ENCODE data around the gene RAB3IL1. TPM values are rescaled to one million over a fixed set of nuclear protein-coding genes. Genes with fewer than 3 reads are reported as not detected.

RAB3IL1 gene
- total and polyA plus RNA-seq, 2 of the 13 experiments (the other 11 are each of a cell fraction or from before 2014, with no cell fraction given): 1.2 to 2.0 TPM

GRCh38 chr11:61874853-61875252 is 42.5 kb downstream of the RAB3IL1 start:
- POLR2A ChIA-PET: no interaction called here
- H2AFZ ChIP-seq (ENCODE audit: low read length): no peak overlapping the region
- DNase-seq (ENCODE audit: low spot score): no peak
- H3K27ac ChIP-seq (ENCODE audit: extremely low read length, insufficient read depth, low read length): no peak overlapping the region
- no peaks in the 10 kb centered on the region for H3K9me3 ChIP-seq (ENCODE audit: low read length)
- no peaks in the 10 kb centered on the region for H4K20me1 ChIP-seq (ENCODE audit: insufficient read depth, low read length)
- intact Hi-C loops (cut with micrococcal nuclease; ENCODE audit: unreplicated experiment): no loop called here
- no peak for FAIRE-seq
- no TSS peak for BruUV-seq (replicated peaks)
- no peak overlapping the region for H3K4me3 ChIP-seq (replicated peaks in 1 of 3; ENCODE audit: insufficient read depth in 1 of 3, low read depth in 2 of 3, low read length in 3 of 3)
- H3K79me2 ChIP-seq (ENCODE audit: insufficient read depth, low read length): no peaks in the 10 kb centered on the region
- no peaks in the 10 kb centered on the region; a peak in 1 of 5 replicates for H3K36me3 ChIP-seq (replicated peaks in 1 of 2; ENCODE audit: control insufficient read depth in 1 of 2, insufficient read depth in 2 of 2, low read length in 2 of 2)
- CTCF ChIA-PET (ENCODE audit: low intra/inter-chr PET ratio, low total read pairs): no interaction called here
- WGBS (ENCODE audit: low lambda C conversion rate): 66% methylated on average over 3 of the region's 3 CpGs
- H3K9ac ChIP-seq (ENCODE audit: insufficient read depth, low read depth, low read length): no peak overlapping the region
- H3K4me2 ChIP-seq (ENCODE audit: low read depth, low read length): no peak overlapping the region
- in situ Hi-C loops (cut with HindIII; ENCODE audit: extremely low pct_ligation_motif_present, low pct_unique_long_range_greater_than_20kb): loop anchor here (5.0 kb wide), 1 partner anchor 187 kb away; no protein-coding TSS in a partner anchor
- 0 out of 5 replicates have a peak, but pooled peaks cover 0 to 6% of the 10 kb centered on the region in 2 experiments for H3K27me3 ChIP-seq (ENCODE audit: control insufficient read depth in 1 of 2, insufficient read depth in 2 of 2, low read length in 2 of 2)
- no peak for ATAC-seq
- peaks cover 17% of the 10 kb centered on the region for H3K4me1 ChIP-seq (ENCODE audit: insufficient read depth, low read length)
- TF ChIP-seq NR1H2 (CRISPR knock-in tag; IDR thresholded peaks at IDR 0.05; ENCODE audit: borderline replicate concordance, low read depth): no peak
- TF ChIP-seq, protein P1, sequence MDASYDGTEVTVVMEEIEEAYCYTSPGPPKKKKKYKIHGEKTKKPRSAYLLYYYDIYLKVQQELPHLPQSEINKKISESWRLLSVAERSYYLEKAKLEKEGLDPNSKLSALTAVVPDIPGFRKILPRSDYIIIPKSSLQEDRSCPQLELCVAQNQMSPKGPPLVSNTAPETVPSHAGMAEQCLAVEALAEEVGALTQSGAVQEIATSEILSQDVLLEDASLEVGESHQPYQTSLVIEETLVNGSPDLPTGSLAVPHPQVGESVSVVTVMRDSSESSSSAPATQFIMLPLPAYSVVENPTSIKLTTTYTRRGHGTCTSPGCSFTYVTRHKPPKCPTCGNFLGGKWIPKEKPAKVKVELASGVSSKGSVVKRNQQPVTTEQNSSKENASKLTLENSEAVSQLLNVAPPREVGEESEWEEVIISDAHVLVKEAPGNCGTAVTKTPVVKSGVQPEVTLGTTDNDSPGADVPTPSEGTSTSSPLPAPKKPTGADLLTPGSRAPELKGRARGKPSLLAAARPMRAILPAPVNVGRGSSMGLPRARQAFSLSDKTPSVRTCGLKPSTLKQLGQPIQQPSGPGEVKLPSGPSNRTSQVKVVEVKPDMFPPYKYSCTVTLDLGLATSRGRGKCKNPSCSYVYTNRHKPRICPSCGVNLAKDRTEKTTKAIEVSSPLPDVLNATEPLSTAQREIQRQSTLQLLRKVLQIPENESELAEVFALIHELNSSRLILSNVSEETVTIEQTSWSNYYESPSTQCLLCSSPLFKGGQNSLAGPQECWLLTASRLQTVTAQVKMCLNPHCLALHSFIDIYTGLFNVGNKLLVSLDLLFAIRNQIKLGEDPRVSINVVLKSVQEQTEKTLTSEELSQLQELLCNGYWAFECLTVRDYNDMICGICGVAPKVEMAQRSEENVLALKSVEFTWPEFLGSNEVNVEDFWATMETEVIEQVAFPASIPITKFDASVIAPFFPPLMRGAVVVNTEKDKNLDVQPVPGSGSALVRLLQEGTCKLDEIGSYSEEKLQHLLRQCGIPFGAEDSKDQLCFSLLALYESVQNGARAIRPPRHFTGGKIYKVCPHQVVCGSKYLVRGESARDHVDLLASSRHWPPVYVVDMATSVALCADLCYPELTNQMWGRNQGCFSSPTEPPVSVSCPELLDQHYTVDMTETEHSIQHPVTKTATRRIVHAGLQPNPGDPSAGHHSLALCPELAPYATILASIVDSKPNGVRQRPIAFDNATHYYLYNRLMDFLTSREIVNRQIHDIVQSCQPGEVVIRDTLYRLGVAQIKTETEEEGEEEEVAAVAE (CRISPR knock-in tag; IDR thresholded peaks at IDR 0.05; ENCODE audit: borderline replicate concordance): no peak
- no peak for TF ChIP-seq HNF1A (IDR thresholded peaks at IDR 0.05; ENCODE audit: low read depth)
- no peak for TF ChIP-seq HNF1A (CRISPR knock-in tag; IDR thresholded peaks at IDR 0.05; ENCODE audit: borderline replicate concordance)
- no peak for TF ChIP-seq ZNF605 (CRISPR knock-in tag; IDR thresholded peaks at IDR 0.05)
- no peak for TF ChIP-seq ELK4 (CRISPR knock-in tag; IDR thresholded peaks at IDR 0.05; ENCODE audit: borderline replicate concordance)
- no peak for TF ChIP-seq SMAD3 (CRISPR knock-in tag; IDR thresholded peaks at IDR 0.05)
- TF ChIP-seq ZBTB39 (CRISPR knock-in tag; IDR thresholded peaks at IDR 0.05): no peak
- no peak for TF ChIP-seq ZBTB8A (CRISPR knock-in tag; IDR thresholded peaks at IDR 0.05; ENCODE audit: borderline replicate concordance, low read depth)
- TF ChIP-seq ZNF629 (CRISPR knock-in tag; conservative IDR thresholded peaks at IDR 0.05): no peak
- TF ChIP-seq ZNF530 (CRISPR knock-in tag; IDR thresholded peaks at IDR 0.05; ENCODE audit: low read depth): no peak
